ENCODE results near the gene MGAT5.

- TF ChIP-seq TAF1 (IDR thresholded peaks at IDR 0.05; ENCODE audit: low read depth) (no peak), YY1 (IDR thresholded peaks at IDR 0.05; ENCODE audit: low read depth) (no peak), TCF12 (IDR thresholded peaks at IDR 0.05; ENCODE audit: low read depth) (no peak), MAX (IDR thresholded peaks at IDR 0.05) (no peak)
Measured at GRCh38 chr2:134396493-134396892, 142.6 kb downstream of the MGAT5 start.
